Stimulated activated CD4-positive, alpha-beta T cell treated with anti-CD3 and anti-CD28 coated beads, TNF-alpha, amount 100 ng/mL, for 24 hours (primary cell): ENCODE results near the gene FBXO38.

Experiments used
- DNase-seq, 3 experiments: peaks; one replicate each; pipeline ENCODE4 v3.0.0-alpha.2; 2020; ENCODE audit warnings: low read depth in 3 of 3

FBXO38 gene

DNA sequence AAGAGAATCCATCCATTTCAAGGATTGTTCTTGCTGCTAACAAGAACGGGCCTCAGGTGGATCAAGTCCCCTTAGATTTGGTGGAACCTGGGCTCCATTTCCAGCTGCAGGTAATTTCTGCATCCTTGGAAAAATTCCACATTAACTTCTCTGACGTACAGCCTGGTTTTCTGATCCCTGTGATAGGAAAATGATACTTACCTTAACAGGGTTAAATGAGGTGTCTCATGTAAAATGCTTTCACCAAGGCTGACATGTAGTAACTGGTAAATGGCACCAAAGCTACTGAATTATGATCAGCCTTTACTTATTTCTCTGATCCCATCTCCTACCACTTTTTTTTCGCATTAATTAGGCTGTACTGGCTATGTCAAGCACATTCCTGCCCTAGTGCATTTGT is 93.7 kb downstream of the FBXO38 start:
- no peak for DNase-seq

DNA sequence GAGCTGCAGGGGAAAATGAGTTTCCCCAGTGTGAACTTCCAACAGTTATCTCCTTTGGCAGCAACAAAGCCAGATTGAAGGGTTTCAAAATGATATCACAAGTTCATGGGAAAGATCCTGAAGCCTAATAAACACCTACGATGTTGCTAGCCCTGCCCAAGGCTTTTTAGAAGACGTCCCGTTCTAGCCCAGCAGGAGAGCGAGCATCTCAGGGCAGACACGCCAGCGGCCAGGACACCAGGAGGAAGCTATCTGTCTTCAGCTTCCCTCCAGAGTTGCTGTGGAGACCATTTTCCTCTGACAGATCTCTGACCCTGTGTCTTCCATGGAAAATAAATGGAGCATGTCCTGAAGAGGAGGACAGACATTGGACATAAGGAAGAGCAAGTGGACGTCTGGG is 98.4 kb downstream of the FBXO38 start:
- DNase-seq, result no peak

DNA sequence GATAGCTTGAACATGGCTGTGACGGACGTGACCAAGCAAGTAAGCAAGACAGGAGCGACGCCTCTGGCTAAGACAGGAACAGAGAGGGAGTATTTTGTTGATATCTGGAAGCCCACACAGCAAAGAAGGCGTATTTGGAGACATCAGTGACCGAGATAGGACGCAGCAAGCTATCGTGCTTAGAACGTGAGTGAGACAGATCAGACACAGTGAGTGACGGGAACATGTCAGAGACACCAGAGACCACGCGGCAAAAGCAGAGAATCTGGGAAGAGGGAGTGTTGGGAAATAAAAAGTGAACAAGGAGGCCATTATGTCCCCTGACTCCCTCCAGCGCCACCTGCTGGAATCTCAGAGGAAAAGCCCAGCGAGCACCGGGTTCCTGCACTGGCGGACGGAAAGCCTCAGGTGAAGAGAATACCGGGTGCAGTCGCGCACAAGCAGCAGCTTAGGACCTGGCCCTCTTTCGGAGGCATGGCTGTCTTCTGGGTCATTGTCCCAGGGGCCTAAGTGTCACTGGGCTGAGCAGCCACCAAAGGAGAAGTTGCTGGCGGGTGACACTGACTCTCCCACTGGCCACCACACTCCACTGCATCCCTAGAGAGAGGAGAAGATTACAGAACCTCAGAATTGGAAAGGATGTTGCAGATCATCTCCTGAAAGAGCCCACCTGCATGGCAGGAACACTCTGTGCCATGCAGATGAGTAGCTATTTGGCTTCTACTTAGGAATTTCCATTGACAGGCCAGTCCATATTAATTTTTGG is 99.1 kb downstream of the FBXO38 start:
- DNase-seq, result peak; percentile 23 to 50 (median 33)

DNA sequence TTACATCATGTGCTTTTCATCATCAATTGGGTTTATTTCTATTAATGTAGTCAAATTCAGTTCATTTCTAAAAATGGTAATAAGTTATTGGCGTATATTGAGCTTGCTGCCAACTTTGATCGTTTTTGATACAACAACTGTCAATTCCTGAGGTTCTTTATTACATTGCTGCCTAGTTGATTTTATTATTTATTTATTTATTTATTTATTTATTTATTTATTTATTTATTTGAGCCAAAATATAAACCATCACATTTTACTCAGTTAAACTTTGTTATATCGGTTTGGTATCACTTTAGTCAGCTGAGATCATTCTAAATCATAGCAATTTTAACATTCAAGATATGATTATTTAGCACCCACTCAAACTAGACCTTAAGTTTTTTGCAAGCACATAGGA is 100.0 kb downstream of the FBXO38 start:
- DNase-seq, result no peak

DNA sequence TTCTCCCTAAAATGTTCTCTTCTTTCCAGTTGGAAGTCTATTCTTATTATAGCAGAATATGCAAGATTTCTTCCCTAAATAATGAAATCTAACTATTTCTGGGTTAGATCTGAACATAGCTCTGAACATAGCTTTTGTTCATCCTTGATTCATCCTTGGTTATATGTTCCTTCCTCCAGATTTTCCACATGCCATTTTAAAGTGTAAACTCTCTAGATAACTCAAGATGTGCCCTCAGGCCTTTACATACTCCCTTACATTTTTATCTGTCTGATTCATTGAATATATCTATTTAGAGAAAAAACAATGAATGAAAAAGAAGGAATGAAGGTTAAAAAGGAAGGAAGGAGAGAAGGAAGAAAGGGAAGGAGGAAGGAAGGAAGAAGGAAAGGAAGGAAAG is 100.9 kb downstream of the FBXO38 start:
- no peak for DNase-seq

DNA sequence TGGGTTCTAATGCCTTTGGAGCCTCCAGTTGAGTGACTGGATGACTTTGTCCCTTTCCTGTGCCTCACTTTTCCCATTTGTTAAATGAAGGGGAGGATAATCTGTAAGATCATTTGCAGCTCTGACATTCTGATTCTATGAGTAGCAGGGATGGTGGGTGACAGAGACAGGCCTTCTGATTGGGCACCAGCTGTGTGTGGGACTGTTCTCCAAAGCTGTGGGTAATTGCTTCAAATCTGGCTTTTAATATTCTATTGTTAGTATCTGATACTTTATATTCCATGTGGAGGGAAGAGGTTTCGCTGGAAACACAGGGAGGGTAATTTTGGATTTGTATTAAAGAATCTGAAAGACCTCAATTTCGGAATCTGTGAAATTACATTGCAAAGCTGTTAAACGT is 102.7 kb downstream of the FBXO38 start:
- no peak for DNase-seq

DNA sequence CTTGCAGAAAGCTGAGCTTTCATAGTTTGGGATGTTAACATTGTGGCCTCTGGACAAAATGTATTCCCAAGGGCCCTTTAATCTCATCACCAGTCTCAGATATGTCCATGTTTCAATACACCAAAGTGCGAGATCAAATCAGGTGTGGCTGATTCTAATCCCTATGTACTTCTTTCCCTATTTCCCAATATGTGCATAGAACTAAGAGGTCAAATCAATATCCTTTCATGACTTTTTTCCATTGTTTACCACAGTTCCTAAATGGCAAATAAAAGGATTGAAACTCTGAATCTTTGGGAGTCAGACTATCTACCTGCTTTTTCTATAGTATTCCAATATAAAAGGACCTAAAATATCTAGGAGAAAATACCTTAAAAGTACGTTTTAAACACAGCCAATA is 105.0 kb downstream of the FBXO38 start:
- DNase-seq, result no peak

DNA sequence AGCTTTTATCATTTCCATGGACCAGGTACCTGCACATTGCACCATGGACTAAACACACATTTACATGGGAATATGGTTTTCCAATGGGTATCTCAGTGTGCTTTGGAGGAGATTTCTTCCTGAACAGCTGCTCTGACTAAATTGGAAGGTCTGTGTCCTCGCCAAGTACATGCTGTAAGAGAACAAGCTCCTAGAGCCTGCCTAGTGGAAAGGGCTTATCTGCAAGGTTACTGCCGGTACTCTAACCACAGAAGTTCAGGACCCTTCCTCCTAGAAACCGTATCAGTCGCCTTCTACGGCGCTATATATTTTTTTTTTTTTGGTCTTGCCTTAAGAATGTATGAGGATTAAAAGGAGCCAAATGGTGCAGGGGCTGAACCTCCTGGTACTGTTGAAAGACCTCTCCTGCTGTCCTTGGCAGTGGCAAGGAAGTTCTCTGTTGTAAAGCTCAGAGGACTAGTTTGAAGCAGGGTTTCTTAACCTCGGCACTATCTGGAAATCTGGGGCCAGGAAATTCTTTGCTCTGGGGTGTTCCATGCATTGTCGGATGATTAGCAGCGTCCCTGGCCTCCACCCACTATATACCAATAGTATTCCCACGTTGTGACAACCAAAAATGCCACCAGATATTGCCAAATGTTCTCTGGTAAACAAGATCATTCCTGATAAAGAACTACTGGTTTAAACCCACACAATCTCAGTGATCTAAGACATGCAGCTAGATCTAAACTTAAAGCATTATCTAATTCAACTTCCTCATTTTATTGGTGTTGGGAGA is 107.4 kb downstream of the FBXO38 start:
- DNase-seq, result no peak

DNA sequence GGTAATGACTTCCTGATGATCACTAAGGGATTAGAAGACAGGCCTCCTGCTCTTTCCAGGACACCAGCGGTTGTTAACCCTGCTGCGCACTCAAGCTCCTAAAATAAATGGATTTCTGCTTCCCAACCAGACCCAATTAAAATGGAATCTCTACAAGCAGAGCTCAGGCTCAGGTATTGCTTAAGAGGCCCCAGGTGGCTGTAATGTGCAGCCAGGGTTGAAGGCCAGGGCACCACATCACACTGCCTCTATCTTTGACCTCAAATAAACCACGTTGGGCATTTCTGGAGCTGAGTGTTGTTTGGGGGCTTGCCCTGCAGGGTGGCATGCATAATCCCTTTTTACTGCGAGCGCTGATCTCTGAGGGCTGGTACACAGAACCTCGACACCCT is 108.0 kb downstream of the FBXO38 start:
- DNase-seq, result no peak

DNA sequence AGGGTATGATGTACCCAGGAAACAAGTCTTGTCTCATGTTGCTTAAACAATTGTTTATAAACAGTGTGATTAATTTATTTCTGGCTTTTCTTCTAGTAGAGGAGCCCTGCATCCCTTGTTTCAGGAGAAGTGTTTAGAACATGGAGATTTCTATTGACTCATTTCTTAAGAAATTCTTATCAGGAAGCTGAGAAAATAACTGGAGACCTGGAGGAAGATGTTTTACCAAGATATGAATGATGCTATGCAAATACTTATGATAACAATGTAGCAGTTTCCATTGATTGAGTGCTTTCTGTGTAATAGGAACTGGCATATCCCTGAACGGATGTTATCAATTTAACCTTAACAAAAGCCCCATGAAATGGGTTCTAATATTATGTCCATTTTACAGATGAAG is 108.6 kb downstream of the FBXO38 start:
- no peak for DNase-seq
